OCI-LY7 (cell line): ENCODE measurements around the gene DMD. TPM values are rescaled to one million over a fixed set of nuclear protein-coding genes. Genes with fewer than 3 reads are reported as not detected.

Source experiments
- BruUV-seq: library from RNA; stranded (reverse); fragments of 400-500 nt; replicated peaks from 2 replicates; lab custom pipeline; 2021; lab: Mats Ljungman, UMichigan
- CTCF ChIA-PET: fragments of 300-600 bp; sonication (Branson Sonifier 250); formaldehyde crosslinking; loops from one replicate; lab custom pipeline; 2022; ENCODE audit warnings: antibody characterized with exemption; ENCODE audit not compliant: unreplicated experiment; lab: Charles Lee
- POLR2A ChIA-PET: fragments of 300-600 bp; sonication (Branson Sonifier 250); formaldehyde crosslinking; loops from one replicate; lab custom pipeline; 2022; ENCODE audit warnings: antibody characterized with exemption; lab: Charles Lee
- DNase-seq: peaks from one replicate; pipeline ENCODE4 v3.0.0-alpha.2; 2015; ENCODE audit warnings: low spot score
- H2AFZ ChIP-seq: fragments of 200-600 bp; sonication (generic), shearing (Covaris generic); 2 replicates; pipeline ENCODE4 v1.6.1; 2014; ENCODE audit warnings: mild to moderate bottlenecking, antibody characterized with exemption, low read length, moderate library complexity
- H3K27ac ChIP-seq: fragments of 200-600 bp; sonication (generic); 2 replicates; pipeline ENCODE4 v1.5.1; 2014; ENCODE audit warnings: mixed run types, low read depth, mild to moderate bottlenecking, moderate library complexity, low read length, inconsistent platforms; ENCODE audit not compliant: poor library complexity, severe bottlenecking
- H3K36me3 ChIP-seq: fragments of 200-600 bp; sonication (generic); 2 replicates; pipeline ENCODE4 v1.6.1; 2014; ENCODE audit warnings: mild to moderate bottlenecking, antibody characterized with exemption, low read length, moderate library complexity, mixed read lengths; ENCODE audit not compliant: insufficient read depth
- H3K4me1 ChIP-seq: fragments of 200-600 bp; sonication (generic); 2 replicates; pipeline ENCODE4 v1.5.1; 2014; ENCODE audit warnings: mild to moderate bottlenecking, low read length; ENCODE audit not compliant: insufficient read depth, poor library complexity, severe bottlenecking
- H3K4me2 ChIP-seq: fragments of 200-600 bp; sonication (generic); 2 replicates; pipeline ENCODE4 v1.6.1; 2014; ENCODE audit warnings: mild to moderate bottlenecking, low read length
- H3K4me3 ChIP-seq: fragments of 200-600 bp; sonication (generic); 2 replicates; pipeline ENCODE4 v1.5.1; 2014; ENCODE audit warnings: mild to moderate bottlenecking, low read depth, low read length; ENCODE audit not compliant: poor library complexity, severe bottlenecking
- H3K79me2 ChIP-seq: fragments of 200-600 bp; sonication (generic); 2 replicates; pipeline ENCODE4 v1.6.1; 2016; ENCODE audit warnings: low read depth, mild to moderate bottlenecking, low read length, moderate library complexity, mixed read lengths; ENCODE audit not compliant: insufficient read depth
- H3K9me2 ChIP-seq: fragments of 200-600 bp; sonication (generic); 2 replicates; pipeline ENCODE4 v1.6.1; 2016; ENCODE audit warnings: mild to moderate bottlenecking, low read length, mixed read lengths; ENCODE audit not compliant: insufficient read depth
- H3K9me3 ChIP-seq: fragments of 200-600 bp; sonication (generic); 2 replicates; pipeline ENCODE4 v1.6.1; 2014; ENCODE audit warnings: mild to moderate bottlenecking, mixed run types, low read length, mixed read lengths
- H4K20me1 ChIP-seq: fragments of 200-600 bp; sonication (generic); 2 replicates; pipeline ENCODE4 v1.6.1; 2014; ENCODE audit warnings: mild to moderate bottlenecking, antibody characterized with exemption, low read length, moderate library complexity, mixed read lengths; ENCODE audit not compliant: insufficient read depth
- CTCF ChIP-seq: fragments of 200-600 bp; sonication (generic); conservative IDR thresholded peaks from 2 replicates; pipeline ENCODE4 v1.5.1; 2014; ENCODE audit warnings: mild to moderate bottlenecking, antibody characterized with exemption, low read length, moderate library complexity, mixed read lengths
- EZH2phosphoT487 ChIP-seq: fragments of 200-600 bp; sonication (generic); IDR thresholded peaks from 2 replicates; pipeline ENCODE4 v1.6.1; 2018; ENCODE audit warnings: low read depth, borderline replicate concordance, mild to moderate bottlenecking, mixed run types, antibody characterized with exemption, low read length, moderate library complexity, mixed read lengths
- intact Hi-C: fragments of 100-400 bp; cut with micrococcal nuclease; formaldehyde crosslinking; loops from one replicate; pipeline ENCODE4 v1.10.0; 2022; ENCODE audit not compliant: unreplicated experiment
- total RNA-seq, 2 experiments: library from RNA; depleted of rRNA in 1 of 2; stranded (reverse); fragments of >200 nt in 1 of 2; shearing (Covaris generic) in 1 of 2; gene quantifications; 2 replicates each; pipeline ENCODE4 v1.2.3, GENCODE V29; 2014 to 2022

Gene DMD
- total RNA-seq, 2 experiments from 2014 or later = 20.5 to 61.4 TPM

- Histone ChIP-seq H4K20me1 (no peaks in the 10 kb centered on the region), H3K4me1 (peaks cover 5% of the 10 kb centered on the region), H3K9me2 (no peaks in the 10 kb centered on the region), H2AFZ (no peak overlapping the region), H3K79me2 (no peaks in the 10 kb centered on the region), H3K27ac (no peak overlapping the region), H3K4me2 (no peak overlapping the region), H3K9me3 (no peaks in the 10 kb centered on the region), H3K36me3 (no peaks in the 10 kb centered on the region), H3K4me3 (no peak overlapping the region)
- no peak for DNase-seq
- TF ChIP-seq CTCF (no peak), EZH2phosphoT487 (no peak)
- POLR2A ChIA-PET = no interaction called here
- no TSS peak for BruUV-seq
- CTCF ChIA-PET = no interaction called here
- intact Hi-C loops = no loop called here
These were observed 145.9 kb downstream of the DMD start for GRCh38 chrX:33065415-33065814.

GRCh38 chrX:33062041-33062440 is 149.3 kb downstream of the DMD start:
- TF ChIP-seq CTCF = no peak
- no peak for TF ChIP-seq EZH2phosphoT487
- ChIA-PET POLR2A (no interaction called here), CTCF (no interaction called here)
- no TSS peak for BruUV-seq
- Histone ChIP-seq H3K27ac (no peak overlapping the region), H4K20me1 (no peaks in the 10 kb centered on the region), H3K79me2 (no peaks in the 10 kb centered on the region), H3K4me3 (no peak overlapping the region), H3K4me2 (no peak overlapping the region), H2AFZ (no peak overlapping the region), H3K36me3 (no peaks in the 10 kb centered on the region), H3K9me2 (no peaks in the 10 kb centered on the region), H3K4me1 (no peaks in the 10 kb centered on the region), H3K9me3 (no peaks in the 10 kb centered on the region)
- intact Hi-C loops = no loop called here
- no peak for DNase-seq

GRCh38 chrX:33053001-33053400 is 158.3 kb downstream of the DMD start:
- Histone ChIP-seq H3K4me1 (no peaks in the 10 kb centered on the region), H4K20me1 (no peaks in the 10 kb centered on the region), H3K79me2 (no peaks in the 10 kb centered on the region), H3K36me3 (no peaks in the 10 kb centered on the region), H3K9me3 (no peaks in the 10 kb centered on the region), H3K27ac (no peak overlapping the region), H3K9me2 (no peaks in the 10 kb centered on the region), H3K4me2 (no peak overlapping the region), H3K4me3 (no peak overlapping the region), H2AFZ (no peak overlapping the region)
- intact Hi-C loops = no loop called here
- no TSS peak for BruUV-seq
- ChIA-PET CTCF (no interaction called here), POLR2A (interaction anchor here (0.7 to 1.2 kb wide), 2 partner anchors 85 to 317 kb away, joined by 3 to 7 read pairs; no protein-coding TSS in a partner anchor)
- no peak for DNase-seq
- TF ChIP-seq EZH2phosphoT487 (no peak), CTCF (no peak)
